Measurements from ENCODE around the gene GALNT2. TPM values are rescaled to one million over a fixed set of nuclear protein-coding genes. Genes with fewer than 3 reads are reported as not detected.

GALNT2 gene
- total and polyA plus RNA-seq, 9 of the 15 experiments (the other 6 are each of a cell fraction or from before 2014, with no cell fraction given), result 1.6 to 106 (median 51.9) TPM

- TF ChIP-seq MGA (IDR thresholded peaks at IDR 0.05), result no peak
- peak; percentile 94; the same call in 1 of the 2 replicates for TF ChIP-seq ZNF165 (CRISPR knock-in tag; IDR thresholded peaks at IDR 0.05; ENCODE audit: borderline replicate concordance)
- TF ChIP-seq ZFP91 (CRISPR knock-in tag; IDR thresholded peaks at IDR 0.05), result no peak
- TF ChIP-seq KAT8 (IDR thresholded peaks at IDR 0.05; ENCODE audit: low read depth), result no peak
- no peak for TF ChIP-seq BRF1 (IDR thresholded peaks at IDR 0.05; ENCODE audit: borderline replicate concordance, extremely low read depth, insufficient read length)
- no peak for TF ChIP-seq SNRNP70 (optimal IDR thresholded peaks at IDR 0.05; ENCODE audit: low read depth, low read length)
- TF ChIP-seq NCOA2 (IDR thresholded peaks at IDR 0.05; ENCODE audit: partially characterized antibody in 2 of 2), result no peak
- peak; percentile 90 for TF ChIP-seq CREB5 (CRISPR knock-in tag; IDR thresholded peaks at IDR 0.05)
- TF ChIP-seq HDAC2 (IDR thresholded peaks at IDR 0.05), result no peak
- TF ChIP-seq TEAD1 (CRISPR knock-in tag; IDR thresholded peaks at IDR 0.05), result peak in 1 of 2 experiments; percentile 97; a peak in 2 of 4 replicates
- no peak for TF ChIP-seq ZNF408 (CRISPR knock-in tag; IDR thresholded peaks at IDR 0.05; ENCODE audit: low read depth)
- no peak for TF ChIP-seq ZSCAN29 (IDR thresholded peaks at IDR 0.05)
These were observed 71.7 kb downstream of the GALNT2 start (continued) for GRCh38 chr1:230138561-230139239.

Measured in K562 (cell line).